GM12892 (cell line): ENCODE measurements around the gene LIMA1.

Source experiments
- POLR2A ChIP-seq: IDR thresholded peaks from 2 replicates; pipeline ENCODE4 v1.6.1; 2011; ENCODE audit warnings: low read depth, low read length, control low read depth
- POLR2AphosphoS5 ChIP-seq: IDR thresholded peaks from 2 replicates; pipeline ENCODE4 v1.6.1; 2011; ENCODE audit warnings: low read depth, low read length, control low read depth
- TAF1 ChIP-seq: IDR thresholded peaks from 2 replicates; pipeline ENCODE4 v1.6.1; 2011; ENCODE audit warnings: low read depth, mild to moderate bottlenecking, control low read depth, low read length, borderline replicate concordance

GRCh38 chr12:50182461-50182860, 100.9 kb downstream of the LIMA1 start:
- TF ChIP-seq POLR2A (no peak), TAF1 (no peak), POLR2AphosphoS5 (no peak)
